Measurements from ENCODE around the gene NR2E1.

Gene NR2E1

DNA sequence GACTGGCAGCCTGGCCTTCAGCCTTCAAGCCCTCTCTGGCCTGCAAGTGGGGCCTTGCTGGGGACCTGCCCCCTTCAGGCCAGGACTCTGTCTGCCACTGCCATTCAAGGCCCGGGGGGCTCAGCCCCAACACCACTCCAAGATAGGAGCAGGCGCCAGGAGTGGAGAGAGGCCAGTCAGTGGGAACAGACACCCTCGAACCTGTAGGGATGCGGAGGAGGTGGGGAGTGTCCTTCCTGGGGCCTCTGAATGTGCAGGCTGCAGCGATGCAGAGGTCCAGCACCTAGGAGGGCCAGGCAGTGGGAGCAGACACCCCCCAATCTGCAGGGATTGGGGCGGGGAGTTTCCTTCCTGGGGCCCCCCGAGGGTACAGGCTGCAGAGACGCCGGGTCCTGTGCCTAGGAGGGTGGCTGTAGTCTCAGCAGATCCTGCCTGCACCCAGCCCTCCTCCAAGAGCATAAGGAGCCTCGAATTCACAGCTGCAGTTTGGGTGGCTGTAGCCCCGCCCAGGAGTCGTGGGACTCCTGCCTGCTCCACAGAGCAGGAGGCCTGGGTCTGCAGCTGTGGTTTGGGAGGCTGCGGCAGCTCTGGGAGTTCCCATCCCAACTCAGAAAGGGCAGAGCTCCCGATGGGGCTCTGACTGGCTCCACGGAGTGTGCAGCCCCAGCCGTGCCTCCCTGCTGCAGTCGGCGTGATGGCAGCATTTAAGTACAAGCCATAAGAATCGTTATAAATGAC, 33.1 kb downstream of the NR2E1 start:
- no peak for DNase-seq (ENCODE audit: insufficient read length, low spot score)
- no peak for FAIRE-seq
- TF ChIP-seq POLR2A (IDR thresholded peaks at IDR 0.05; ENCODE audit: low read depth, low read length): no peak

- FAIRE-seq (no peak), DNase-seq (ENCODE audit: insufficient read length, low spot score) (no peak)
- TF ChIP-seq POLR2A (IDR thresholded peaks at IDR 0.05; ENCODE audit: low read depth, low read length): no peak
Observed at GRCh38 chr6:108200186-108200585, 34.4 kb downstream of the NR2E1 start.

DNA sequence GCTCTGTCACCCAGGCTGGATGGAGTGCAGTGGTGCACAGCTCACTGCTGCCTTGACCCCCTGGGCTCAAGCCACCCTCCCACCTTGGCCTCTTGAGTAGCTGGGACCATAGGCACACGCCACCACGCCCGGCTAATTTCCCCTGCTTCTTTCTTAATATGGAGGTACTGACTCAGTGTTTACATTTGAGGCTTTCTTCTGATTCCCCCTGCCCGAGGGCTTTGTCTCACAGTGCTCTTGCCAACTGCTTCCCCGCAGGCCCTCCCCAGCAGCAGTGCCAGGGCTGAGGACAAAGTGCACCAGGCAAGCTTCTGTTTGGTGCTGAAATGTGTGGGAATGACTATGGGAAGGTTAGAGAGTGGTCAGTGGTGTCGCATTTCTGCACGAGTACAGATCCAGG, 34.8 kb downstream of the NR2E1 start:
- no peak for DNase-seq (ENCODE audit: insufficient read length, low spot score)
- TF ChIP-seq POLR2A (IDR thresholded peaks at IDR 0.05; ENCODE audit: low read depth, low read length): no peak
- no peak for FAIRE-seq

GRCh38 chr6:108203189-108204112, 37.6 kb downstream of the NR2E1 start:
- DNase-seq (ENCODE audit: insufficient read length, low spot score): no peak
- no peak for TF ChIP-seq POLR2A (IDR thresholded peaks at IDR 0.05; ENCODE audit: low read depth, low read length)
- no peak for FAIRE-seq

DNA sequence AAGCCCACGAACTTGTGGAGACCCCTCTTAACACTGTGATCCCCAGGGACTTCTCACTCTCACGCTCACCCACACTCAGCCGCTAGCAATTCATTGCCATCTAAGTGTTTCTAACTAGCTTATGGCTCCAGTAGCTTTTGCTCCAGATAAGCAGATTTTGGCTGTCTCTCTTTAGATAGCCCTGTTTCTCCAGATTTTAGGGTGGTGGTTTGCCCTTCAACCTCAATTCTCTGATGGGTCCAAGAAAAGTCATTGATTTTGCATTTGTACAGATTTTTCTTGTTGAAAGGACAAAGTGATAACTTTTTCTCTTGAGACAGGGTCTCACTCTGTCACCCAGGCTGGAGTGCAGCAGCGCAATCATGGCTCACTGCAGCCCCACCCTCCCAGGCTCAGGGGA, 41.2 kb downstream of the NR2E1 start:
- no peak for FAIRE-seq
- no peak for TF ChIP-seq POLR2A (IDR thresholded peaks at IDR 0.05; ENCODE audit: low read depth, low read length)
- no peak for DNase-seq (ENCODE audit: insufficient read length, low spot score)

DNA sequence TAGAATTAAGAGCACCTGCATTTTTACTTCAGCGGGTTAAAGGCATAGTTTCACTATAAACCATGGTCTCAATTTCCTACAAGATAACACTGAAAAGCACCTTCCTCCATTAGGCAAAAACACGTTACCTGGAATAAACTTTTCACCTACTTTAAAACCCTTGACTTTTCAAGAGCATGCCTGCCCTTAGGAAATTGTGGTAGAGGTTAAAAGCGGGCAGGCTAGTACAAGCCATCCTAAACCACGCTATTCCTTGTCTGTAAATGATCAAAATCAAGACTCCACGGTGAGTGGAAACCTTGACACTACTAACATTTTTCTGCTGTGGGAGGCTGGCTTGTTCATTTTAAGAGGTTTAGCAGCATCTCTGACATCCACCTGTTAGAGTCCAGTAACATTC, 43.9 kb downstream of the NR2E1 start:
- FAIRE-seq: no peak
- DNase-seq (ENCODE audit: insufficient read length, low spot score): no peak
- TF ChIP-seq POLR2A (IDR thresholded peaks at IDR 0.05; ENCODE audit: low read depth, low read length): no peak

DNA sequence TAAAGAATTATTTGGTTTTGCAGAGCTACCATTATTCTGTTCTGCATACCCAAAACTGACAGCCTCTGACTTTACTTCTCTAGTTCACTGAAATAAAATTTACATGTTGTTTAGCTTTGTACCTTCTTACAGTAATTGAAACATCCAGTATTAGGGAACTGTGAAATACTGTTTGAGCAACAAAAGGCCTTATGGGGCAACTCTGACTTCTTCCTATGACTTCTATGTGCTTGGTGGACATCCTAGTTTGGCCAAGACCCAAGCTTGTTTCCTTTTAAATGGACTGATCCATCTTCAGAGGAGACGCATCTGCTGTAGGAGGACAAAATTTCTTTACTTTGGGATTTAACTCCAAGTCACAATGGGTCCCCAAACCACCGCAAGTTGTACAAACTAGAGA, 44.7 kb downstream of the NR2E1 start:
- no peak for TF ChIP-seq POLR2A (IDR thresholded peaks at IDR 0.05; ENCODE audit: low read depth, low read length)
- DNase-seq (ENCODE audit: insufficient read length, low spot score) (no peak), FAIRE-seq (no peak)

- TF ChIP-seq POLR2A (IDR thresholded peaks at IDR 0.05; ENCODE audit: low read depth, low read length): no peak
- FAIRE-seq (no peak), DNase-seq (ENCODE audit: insufficient read length, low spot score) (no peak)
Observed at GRCh38 chr6:108211671-108212070, 45.8 kb downstream of the NR2E1 start.

DNA sequence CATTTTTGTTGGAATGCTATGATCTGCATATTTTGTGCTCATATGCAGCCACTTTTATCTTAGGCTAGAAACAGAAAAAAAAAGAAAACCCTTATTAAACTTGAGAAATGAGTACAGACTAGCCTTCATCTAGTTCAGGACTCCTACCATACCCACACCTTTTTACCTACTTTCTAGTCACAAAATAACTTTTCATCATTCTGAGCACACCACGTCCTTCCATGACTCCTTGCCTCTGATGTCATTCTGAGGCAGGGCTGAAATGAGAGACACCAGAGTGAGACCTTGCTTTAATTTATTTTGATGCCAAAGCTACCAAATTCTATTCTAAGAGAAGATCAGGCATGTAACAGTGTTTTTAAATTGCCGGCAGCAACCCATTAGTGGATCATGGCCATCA, 56.2 kb downstream of the NR2E1 start:
- TF ChIP-seq POLR2A (IDR thresholded peaks at IDR 0.05; ENCODE audit: low read depth, low read length): no peak
- no peak for FAIRE-seq
- DNase-seq (ENCODE audit: insufficient read length, low spot score): no peak

DNA sequence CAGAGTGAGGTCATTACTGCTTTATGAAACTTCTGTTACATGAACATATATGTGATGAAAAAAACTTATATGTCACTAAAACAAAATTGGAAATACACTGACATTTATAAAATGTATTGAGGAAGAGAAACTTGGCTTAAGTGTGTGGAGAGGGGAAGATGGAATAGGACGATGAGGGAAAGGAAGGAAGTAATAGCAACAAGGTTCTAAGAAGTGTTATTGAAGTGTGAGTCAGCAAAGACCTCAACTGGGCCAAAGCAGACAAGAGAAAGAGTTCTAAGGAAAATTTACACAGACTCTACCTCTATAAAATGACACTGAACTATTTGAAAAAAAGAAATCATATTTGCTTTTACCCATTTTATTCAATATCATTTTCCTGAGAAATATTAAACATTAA, 56.7 kb downstream of the NR2E1 start:
- FAIRE-seq: peak; percentile 82
- no peak for DNase-seq (ENCODE audit: insufficient read length, low spot score)
- no peak for TF ChIP-seq POLR2A (IDR thresholded peaks at IDR 0.05; ENCODE audit: low read depth, low read length)

- TF ChIP-seq POLR2A (IDR thresholded peaks at IDR 0.05; ENCODE audit: low read depth, low read length): no peak
- FAIRE-seq (no peak), DNase-seq (ENCODE audit: insufficient read length, low spot score) (no peak)
Observed at GRCh38 chr6:108227290-108227689, 61.5 kb downstream of the NR2E1 start.

DNA sequence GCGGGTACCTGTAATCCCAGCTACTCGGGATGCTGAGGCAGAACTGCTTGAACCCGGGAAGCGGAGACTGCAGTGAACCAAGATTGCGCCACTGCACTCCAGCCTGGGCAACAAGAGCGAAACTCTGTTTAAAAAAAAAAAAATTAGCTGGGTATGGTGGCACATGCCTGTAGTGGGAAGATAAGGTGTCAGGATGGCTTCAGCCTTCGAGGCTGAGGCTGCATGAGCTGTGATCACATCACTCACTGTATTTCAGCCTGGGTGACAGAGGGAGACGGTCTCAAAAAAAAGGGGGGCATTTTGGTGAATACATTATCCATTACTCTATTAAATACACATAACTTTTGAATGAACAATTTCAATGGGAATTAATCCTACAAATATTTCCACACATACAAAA, 62.6 kb downstream of the NR2E1 start:
- DNase-seq (ENCODE audit: insufficient read length, low spot score) (no peak), FAIRE-seq (no peak)
- TF ChIP-seq POLR2A (IDR thresholded peaks at IDR 0.05; ENCODE audit: low read depth, low read length): no peak

- no peak for TF ChIP-seq POLR2A (IDR thresholded peaks at IDR 0.05; ENCODE audit: low read depth, low read length)
- no peak for FAIRE-seq
- no peak for DNase-seq (ENCODE audit: insufficient read length, low spot score)
Observed at GRCh38 chr6:108235127-108235526, 69.3 kb downstream of the NR2E1 start.

GRCh38 chr6:108236791-108237190, 71.0 kb downstream of the NR2E1 start:
- TF ChIP-seq POLR2A (IDR thresholded peaks at IDR 0.05; ENCODE audit: low read depth, low read length): no peak
- DNase-seq (ENCODE audit: insufficient read length, low spot score): no peak
- FAIRE-seq: no peak

GRCh38 chr6:108238322-108238721, 72.5 kb downstream of the NR2E1 start:
- TF ChIP-seq POLR2A (IDR thresholded peaks at IDR 0.05; ENCODE audit: low read depth, low read length): no peak
- DNase-seq (ENCODE audit: insufficient read length, low spot score) (no peak), FAIRE-seq (no peak)
